ENCODE measurements around the gene FABP1.

FABP1 gene

DNA sequence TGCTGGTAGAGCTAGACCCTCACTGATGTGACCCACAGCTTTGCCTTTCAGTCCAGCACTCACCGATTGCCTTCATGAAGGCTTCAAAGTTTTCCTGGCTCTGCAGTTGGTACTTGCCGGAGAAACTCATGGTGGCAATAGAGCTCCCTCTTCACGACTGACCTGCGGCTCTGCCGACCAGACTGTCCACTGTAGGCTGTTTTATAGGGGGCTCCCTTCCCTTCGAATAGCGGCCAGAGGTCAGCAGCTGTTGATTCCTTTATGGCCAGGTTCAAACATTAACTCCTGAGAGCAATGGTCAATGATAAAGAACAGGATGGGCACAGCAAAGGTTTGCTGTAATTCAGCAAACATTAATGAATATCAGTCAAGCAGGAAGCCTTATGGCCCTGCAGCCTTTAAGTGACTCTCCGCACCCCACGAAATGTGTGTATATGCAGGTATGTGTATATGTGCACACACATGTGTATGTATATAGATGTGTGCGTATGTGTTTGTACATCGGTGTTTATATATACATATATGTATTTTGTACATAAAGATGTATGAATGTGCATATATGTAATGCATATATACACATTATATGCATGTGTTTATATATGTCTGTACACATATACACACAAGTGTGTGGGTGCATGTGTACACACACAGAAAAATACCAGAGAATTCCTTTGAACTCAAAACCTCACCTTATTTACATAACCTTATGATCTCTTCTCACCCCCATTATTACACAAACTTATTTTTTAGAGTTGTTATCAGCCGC lies at the start of gene FABP1:
Gene FABP1, minus strand, starts transcription at position 175 of the 766 bp plus-strand sequence. Its CDS starts 45 bp downstream, at position 130.
- no peak for DNase-seq

DNA sequence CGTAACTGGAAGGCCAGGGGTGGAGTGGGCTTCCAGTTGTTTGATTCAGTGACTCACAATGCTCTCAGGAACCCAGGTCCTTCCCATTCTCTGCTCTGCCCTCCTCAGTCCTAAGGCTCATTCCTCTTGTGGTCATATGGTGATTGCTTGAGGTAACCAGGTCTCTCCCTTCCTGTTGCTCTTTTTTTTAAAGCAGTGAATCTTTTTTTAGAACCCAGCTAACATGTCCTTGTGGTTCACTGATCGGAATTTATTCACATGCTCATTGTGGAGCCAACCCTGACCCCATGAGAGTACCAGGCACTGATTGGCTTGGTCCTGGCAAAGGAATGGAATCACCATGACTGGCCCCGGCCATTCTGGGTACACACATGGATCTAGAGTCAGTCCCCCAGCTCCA lies 49.7 kb upstream of the FABP1 start:
- DNase-seq, result no peak

DNA sequence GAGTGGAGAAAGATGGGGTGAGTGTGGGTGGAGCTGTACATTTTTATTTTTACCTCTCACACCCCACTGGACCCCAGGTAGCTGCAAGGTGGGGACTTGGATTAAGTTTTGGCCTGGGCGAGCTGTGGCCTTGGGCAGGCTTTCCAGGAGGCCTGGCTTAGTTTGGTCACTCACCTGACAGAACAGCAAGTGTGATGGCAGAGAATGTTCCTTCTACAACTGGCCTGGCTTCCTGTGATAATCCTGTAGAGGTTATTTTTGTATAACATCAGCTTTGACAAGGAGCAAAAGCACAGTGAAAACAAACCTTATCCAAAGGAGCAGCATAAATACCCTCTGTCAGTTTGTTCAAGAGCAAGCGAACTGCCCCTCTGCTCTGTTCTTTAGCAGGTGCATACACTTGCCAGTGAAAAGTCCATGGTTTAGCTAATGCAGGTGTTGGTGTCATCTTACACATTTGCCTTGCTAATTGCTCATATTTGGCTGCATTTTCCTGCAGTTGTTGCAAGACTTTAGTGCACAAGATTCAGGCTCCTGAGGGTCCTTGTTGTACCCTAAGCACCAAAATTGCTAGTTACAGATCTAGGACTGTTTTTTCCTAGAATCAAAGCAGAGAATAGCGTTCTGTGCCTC lies 48.6 kb upstream of the FABP1 start:
- DNase-seq, result no peak

DNA sequence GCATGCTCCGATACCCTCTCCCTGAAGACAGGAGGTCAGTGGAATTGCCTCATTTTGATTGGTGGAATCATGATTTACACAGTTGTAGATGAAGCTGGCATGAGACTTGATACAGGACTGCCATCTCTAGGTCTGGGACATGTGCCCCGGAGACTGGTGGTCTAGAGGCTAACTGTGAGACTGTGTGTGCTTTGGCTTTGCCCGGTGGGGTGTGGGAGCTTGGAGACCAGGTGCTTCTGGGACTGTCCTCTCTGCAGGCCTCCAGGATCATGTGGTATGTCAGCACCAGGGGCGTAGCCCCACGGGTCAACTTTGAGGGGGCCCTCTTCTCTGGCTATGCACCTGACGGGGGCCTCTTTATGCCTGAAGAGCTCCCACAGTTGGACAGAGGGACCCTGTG lies 45.0 kb upstream of the FABP1 start:
- DNase-seq, result no peak

- no peak for DNase-seq
These were observed 44.1 kb upstream of the FABP1 start for GRCh38 chr2:88171966-88172365.

GRCh38 chr2:88170472-88170892 lies 42.6 kb upstream of the FABP1 start:
- DNase-seq, result peak in 1 of 4 experiments; percentile 9

- no peak for DNase-seq
These were observed 40.5 kb upstream of the FABP1 start for GRCh38 chr2:88168386-88168785.

DNA sequence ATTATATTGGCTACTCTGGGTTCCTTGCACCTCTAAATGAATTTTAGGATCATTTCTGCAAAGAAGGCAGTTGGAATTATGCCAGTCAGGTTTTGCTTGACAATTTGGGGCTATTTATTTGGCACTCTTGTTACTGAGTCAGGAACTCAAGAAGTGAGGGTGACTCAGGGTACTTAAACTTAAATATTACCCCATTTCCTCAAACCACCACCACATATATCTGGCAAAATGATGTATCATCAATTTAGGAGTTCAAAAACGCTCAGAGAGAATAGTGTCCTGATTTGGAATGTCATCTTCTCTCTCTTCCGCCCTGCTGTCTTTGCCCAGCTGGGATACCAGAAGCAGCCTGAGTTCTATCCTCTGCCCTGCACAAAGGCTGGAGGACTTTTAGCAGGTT lies 39.9 kb upstream of the FABP1 start:
- no peak for DNase-seq

- no peak for DNase-seq
These were observed 37.6 kb upstream of the FABP1 start for GRCh38 chr2:88165332-88166003.

DNA sequence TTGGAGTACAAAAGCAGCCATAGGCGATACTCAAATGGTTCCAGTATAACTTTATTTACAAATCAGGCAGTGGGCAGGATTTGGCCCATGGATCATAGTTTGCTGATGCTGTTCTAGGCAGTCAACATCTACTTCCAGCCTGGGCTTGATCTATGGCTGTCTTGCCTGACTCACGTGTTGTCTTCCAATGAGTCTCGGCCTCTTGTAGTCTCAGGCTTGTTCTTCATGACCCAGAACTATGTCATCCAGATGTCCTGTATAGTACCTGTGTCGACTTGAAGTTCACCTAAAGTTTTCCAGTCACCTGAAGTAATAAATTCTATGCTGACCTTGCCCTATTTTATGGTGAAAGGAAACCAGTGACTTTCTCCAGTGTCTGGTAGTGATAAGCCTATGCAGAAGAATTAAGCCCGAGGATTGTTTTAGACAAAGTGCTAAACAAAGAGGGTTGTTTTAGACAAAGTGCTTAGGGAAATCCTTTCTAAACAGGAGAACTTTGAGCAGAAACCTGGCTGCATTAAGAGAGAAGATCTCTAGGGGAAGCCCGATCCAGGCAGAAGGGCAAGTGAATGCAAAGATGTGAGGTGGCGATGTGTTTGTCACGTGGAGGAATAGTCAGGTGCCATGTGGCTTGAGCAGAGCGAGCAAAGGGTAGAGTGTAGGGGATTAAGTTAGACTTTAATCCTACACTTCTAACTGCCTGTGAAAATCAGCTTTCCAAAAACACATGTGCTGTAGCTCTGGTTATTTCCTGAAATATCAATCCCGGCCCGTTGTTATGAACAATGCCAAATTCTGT lies 33.8 kb upstream of the FABP1 start:
- no peak for DNase-seq

DNA sequence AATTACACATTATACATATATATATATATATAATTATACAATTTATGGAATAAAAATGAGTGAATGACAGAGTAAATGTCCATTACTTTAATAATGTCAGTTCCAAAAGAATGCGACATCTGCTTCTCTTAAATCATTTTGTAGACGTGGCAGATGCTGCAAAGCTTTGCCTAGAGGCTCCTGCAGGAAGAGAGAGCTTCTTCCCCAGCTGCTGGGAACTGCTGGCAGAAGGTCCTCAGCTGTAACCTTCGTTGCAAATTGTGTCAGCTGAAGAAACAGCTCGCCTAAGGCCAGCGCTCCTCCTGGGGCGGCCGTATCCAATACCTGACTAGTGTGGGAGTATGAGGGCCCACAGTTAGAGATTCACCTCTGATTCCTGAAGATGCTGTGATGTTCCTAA lies 32.7 kb upstream of the FABP1 start:
- DNase-seq, result no peak

GRCh38 chr2:88159955-88160415 lies 32.1 kb upstream of the FABP1 start:
- DNase-seq, result peak in 2 of 4 experiments; percentile 12 to 20

- DNase-seq, result no peak
These were observed 31.6 kb upstream of the FABP1 start for GRCh38 chr2:88159481-88159880.

GRCh38 chr2:88148929-88149438 lies 21.1 kb upstream of the FABP1 start:
- no peak for DNase-seq

DNA sequence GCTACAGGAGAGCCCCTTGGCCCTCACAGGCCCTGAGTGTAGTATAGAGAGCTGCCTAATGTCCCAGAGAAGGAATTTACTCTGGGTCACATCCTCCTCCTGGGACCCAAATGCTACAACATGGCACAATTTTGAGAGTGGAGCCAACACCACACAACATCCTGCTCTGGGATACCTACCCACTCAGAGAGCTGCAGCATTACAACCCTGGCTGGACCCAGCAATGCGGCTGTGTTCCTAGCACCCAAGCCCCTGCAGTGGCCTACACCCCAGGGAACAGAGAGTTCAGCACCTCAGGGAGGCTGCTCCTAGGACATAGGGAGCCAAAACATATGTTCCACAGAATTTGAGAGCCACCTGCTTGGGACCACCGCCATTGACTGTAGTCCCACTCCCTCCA lies 19.3 kb upstream of the FABP1 start:
- no peak for DNase-seq

DNA sequence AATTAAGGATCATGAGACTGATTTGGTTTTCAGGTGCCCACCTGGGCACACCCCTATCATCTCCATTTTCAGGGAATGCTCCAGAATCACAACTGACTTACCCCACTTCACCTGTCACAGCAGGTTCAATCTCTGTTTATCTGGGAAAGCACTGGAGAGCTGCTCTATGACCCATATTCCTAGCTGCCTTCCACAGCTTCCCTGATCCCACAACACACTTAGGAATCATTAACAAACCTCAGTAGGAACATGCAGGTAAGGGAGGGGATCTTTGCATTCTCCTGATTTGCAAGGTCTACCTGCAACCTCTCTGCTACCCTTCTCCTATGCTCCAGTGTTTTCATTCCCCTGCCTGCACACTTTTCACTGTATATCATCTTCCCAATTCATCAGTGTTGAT lies 18.7 kb upstream of the FABP1 start:
- no peak for DNase-seq

DNA sequence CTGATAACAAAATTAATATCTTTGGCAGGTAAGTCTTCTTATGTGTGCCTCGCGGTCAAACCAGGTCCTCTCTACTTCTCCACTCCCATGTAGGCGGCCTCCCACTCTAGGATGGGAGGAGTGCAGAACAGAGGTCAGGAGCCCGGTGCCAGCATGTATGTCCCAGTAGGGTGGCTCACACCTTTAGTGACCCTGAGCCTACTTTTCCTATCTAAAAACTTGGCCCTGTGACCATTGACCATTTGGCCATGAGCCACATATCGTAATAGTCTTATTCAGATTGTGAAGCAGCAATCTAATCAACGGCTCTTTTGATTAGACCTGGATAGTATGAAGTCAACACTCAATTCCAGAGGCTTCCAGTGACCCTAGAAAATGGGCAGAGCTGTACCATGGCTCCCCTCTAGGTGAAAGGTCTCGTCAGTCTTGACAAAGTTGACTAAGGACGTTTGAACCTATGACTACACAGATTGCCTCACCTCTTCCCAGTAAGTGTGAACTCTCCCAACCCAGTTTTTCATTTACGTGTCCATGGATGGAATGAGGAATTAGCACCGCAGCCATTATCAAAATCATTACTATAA lies 17.1 kb upstream of the FABP1 start:
- no peak for DNase-seq

GRCh38 chr2:88144271-88144670 lies 16.4 kb upstream of the FABP1 start:
- no peak for DNase-seq

- DNase-seq, result no peak
These were observed 14.1 kb upstream of the FABP1 start for GRCh38 chr2:88141952-88142351.

DNA sequence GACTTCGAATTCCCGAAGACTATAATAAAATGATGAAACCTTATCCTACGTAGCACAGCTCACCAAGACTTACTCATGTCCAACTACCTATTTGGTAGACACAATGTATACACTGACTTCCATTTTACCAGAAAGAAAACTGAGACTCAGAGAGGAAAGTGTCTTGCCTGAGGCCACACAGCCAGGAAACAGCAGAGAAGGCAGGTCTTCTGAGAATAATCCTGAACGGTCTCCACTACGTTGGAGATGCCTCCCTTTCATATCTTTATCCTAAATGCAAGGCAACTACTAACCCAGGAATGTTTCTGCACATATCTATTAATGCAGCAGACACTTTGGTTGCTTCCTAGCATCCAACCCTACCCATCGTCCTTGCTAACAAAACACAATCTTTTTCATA lies 11.9 kb upstream of the FABP1 start:
- DNase-seq, result no peak

- DNase-seq, result no peak
These were observed 11.4 kb upstream of the FABP1 start for GRCh38 chr2:88139203-88139702.

- no peak for DNase-seq
These were observed 10.0 kb upstream of the FABP1 start for GRCh38 chr2:88137833-88138232.

Measured in activated naive CD4-positive, alpha-beta T cell (primary cell).